HG03108 (cell line): ENCODE results near the gene C10orf95.

Experiments
- ATAC-seq: cut with Tn5 transposase; IDR thresholded peaks from one replicate; pipeline ENCODE4 v1.9.1; 2021; ENCODE audit warnings: moderate library complexity; ENCODE audit not compliant: unreplicated experiment

C10orf95 gene

GRCh38 chr10:102402512-102402896, 48.8 kb downstream of the C10orf95 start:
- no peak for ATAC-seq

GRCh38 chr10:102401735-102402511, 49.4 kb downstream of the C10orf95 start:
- no peak for ATAC-seq

- no peak for ATAC-seq
These were observed 50.0 kb downstream of the C10orf95 start for GRCh38 chr10:102401342-102401654.

GRCh38 chr10:102400598-102401341, 50.6 kb downstream of the C10orf95 start:
- no peak for ATAC-seq

GRCh38 chr10:102400076-102400475, 51.3 kb downstream of the C10orf95 start:
- no peak for ATAC-seq
